ENCODE data around the gene HUS1. TPM values are rescaled to one million over a fixed set of nuclear protein-coding genes. Genes with fewer than 3 reads are reported as not detected.

HUS1 gene
- total and polyA plus RNA-seq, 2 of the 13 experiments (the other 11 are each of a cell fraction or from before 2014, with no cell fraction given), result 14.8 to 16.9 TPM

GRCh38 chr7:47979145-47979831 is at the start of gene HUS1 (continued):
- TF ChIP-seq ZNF558 (CRISPR knock-in tag; IDR thresholded peaks at IDR 0.05; ENCODE audit: borderline replicate concordance) (no peak), HMG20A (CRISPR knock-in tag; IDR thresholded peaks at IDR 0.05; ENCODE audit: borderline replicate concordance) (peak; percentile 59; the same call in 1 of the 2 replicates), ZNF747 (CRISPR knock-in tag; IDR thresholded peaks at IDR 0.05; ENCODE audit: borderline replicate concordance) (peak; percentile 87; the same call in 1 of the 2 replicates), POLR2AphosphoS5 (IDR thresholded peaks at IDR 0.05; ENCODE audit: low read depth, low read length) (peak; percentile 81), PAX8 (CRISPR knock-in tag; IDR thresholded peaks at IDR 0.05; ENCODE audit: borderline replicate concordance) (peak; percentile 36; the same call in 1 of the 2 replicates), JUNB (CRISPR knock-in tag; IDR thresholded peaks at IDR 0.05; ENCODE audit: borderline replicate concordance) (no peak), GPBP1L1 (CRISPR knock-in tag; IDR thresholded peaks at IDR 0.05) (no peak), NFRKB (IDR thresholded peaks at IDR 0.05) (no peak), SIX4 (CRISPR knock-in tag; IDR thresholded peaks at IDR 0.05) (peak; percentile 78), SRF (IDR thresholded peaks at IDR 0.05; ENCODE audit: low read depth, low read length) (no peak), ZNF446 (CRISPR knock-in tag; IDR thresholded peaks at IDR 0.05) (no peak; the same call in 1 of the 2 replicates), ZIK1 (CRISPR knock-in tag; IDR thresholded peaks at IDR 0.05; ENCODE audit: borderline replicate concordance, low read depth) (peak; percentile 58; the same call in 1 of the 2 replicates), NR2F2 (IDR thresholded peaks at IDR 0.05; ENCODE audit: borderline replicate concordance, low read depth) (peak; percentile 95), ZNF781 (CRISPR knock-in tag; IDR thresholded peaks at IDR 0.05; ENCODE audit: borderline replicate concordance, not compliant biosample characterization) (peak; percentile 62), RFXAP (CRISPR knock-in tag; IDR thresholded peaks at IDR 0.05; ENCODE audit: borderline replicate concordance) (peak; percentile 81; the same call in 1 of the 2 replicates), NCOA2 (CRISPR knock-in tag; IDR thresholded peaks at IDR 0.05) (peak; percentile 61), FOXP1 (IDR thresholded peaks at IDR 0.05) (no peak), FOXP1 (CRISPR knock-in tag; IDR thresholded peaks at IDR 0.05) (peak; percentile 44; the same call in 1 of the 2 replicates), GLI4 (CRISPR knock-in tag; IDR thresholded peaks at IDR 0.05; ENCODE audit: borderline replicate concordance) (no peak), EZH2 (conservative IDR thresholded peaks at IDR 0.05; ENCODE audit: low read depth, low read length) (no peak)
- TF ChIP-seq, protein P1, sequence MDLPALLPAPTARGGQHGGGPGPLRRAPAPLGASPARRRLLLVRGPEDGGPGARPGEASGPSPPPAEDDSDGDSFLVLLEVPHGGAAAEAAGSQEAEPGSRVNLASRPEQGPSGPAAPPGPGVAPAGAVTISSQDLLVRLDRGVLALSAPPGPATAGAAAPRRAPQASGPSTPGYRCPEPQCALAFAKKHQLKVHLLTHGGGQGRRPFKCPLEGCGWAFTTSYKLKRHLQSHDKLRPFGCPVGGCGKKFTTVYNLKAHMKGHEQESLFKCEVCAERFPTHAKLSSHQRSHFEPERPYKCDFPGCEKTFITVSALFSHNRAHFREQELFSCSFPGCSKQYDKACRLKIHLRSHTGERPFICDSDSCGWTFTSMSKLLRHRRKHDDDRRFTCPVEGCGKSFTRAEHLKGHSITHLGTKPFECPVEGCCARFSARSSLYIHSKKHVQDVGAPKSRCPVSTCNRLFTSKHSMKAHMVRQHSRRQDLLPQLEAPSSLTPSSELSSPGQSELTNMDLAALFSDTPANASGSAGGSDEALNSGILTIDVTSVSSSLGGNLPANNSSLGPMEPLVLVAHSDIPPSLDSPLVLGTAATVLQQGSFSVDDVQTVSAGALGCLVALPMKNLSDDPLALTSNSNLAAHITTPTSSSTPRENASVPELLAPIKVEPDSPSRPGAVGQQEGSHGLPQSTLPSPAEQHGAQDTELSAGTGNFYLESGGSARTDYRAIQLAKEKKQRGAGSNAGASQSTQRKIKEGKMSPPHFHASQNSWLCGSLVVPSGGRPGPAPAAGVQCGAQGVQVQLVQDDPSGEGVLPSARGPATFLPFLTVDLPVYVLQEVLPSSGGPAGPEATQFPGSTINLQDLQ (CRISPR knock-in tag; IDR thresholded peaks at IDR 0.05), result no peak; the same call in 1 of the 2 replicates
- TF ChIP-seq, protein P2, sequence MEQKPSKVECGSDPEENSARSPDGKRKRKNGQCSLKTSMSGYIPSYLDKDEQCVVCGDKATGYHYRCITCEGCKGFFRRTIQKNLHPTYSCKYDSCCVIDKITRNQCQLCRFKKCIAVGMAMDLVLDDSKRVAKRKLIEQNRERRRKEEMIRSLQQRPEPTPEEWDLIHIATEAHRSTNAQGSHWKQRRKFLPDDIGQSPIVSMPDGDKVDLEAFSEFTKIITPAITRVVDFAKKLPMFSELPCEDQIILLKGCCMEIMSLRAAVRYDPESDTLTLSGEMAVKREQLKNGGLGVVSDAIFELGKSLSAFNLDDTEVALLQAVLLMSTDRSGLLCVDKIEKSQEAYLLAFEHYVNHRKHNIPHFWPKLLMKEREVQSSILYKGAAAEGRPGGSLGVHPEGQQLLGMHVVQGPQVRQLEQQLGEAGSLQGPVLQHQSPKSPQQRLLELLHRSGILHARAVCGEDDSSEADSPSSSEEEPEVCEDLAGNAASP (CRISPR knock-in tag; IDR thresholded peaks at IDR 0.05; ENCODE audit: borderline replicate concordance), result peak; percentile 84
